Breast epithelium (tissue), 3 donors: ENCODE measurements around the gene PCBP3.

ENCODE experiments used
- CTCF ChIP-seq, 3 donors: fragments of 450-650 bp; IDR thresholded peaks; one replicate each; pipeline ENCODE4 v1.5.1; 2016 to 2017; ENCODE audit warnings: antibody characterized with exemption in 3 of 3, mild to moderate bottlenecking in 3 of 3, moderate library complexity in 3 of 3
- POLR2A ChIP-seq: fragments of 450-650 bp; IDR thresholded peaks from one replicate; pipeline ENCODE4 v1.6.1; 2016; ENCODE audit warnings: antibody characterized with exemption, mild to moderate bottlenecking, moderate library complexity
- POLR2AphosphoS5 ChIP-seq, 3 donors: sonication (generic); formaldehyde crosslinking; IDR thresholded peaks; one replicate each; pipeline ENCODE4 v1.6.1; 2017; ENCODE audit warnings: antibody characterized with exemption in 3 of 3

GRCh38 chr21:45821315-45821962, 177.9 kb downstream of the PCBP3 start:
- TF ChIP-seq CTCF (IDR thresholded peaks at IDR 0.05), result no peak
- no peak for TF ChIP-seq POLR2A
- TF ChIP-seq POLR2AphosphoS5 (IDR thresholded peaks at IDR 0.05), result no peak
